Measurements from ENCODE around the gene PAX7. TPM values are rescaled to one million over a fixed set of nuclear protein-coding genes. Genes with fewer than 3 reads are reported as not detected.

Gene PAX7
- not detected in 2 replicates for total RNA-seq

GRCh38 chr1:18630511-18631495, at the start of gene PAX7:
TSS of gene PAX7 (plus strand) at chr1:18630846. CDS start at chr1:18631604, 758 bp downstream.

Other genes with a start within 250 kb of the PAX7 start
- gene KLHDC7A, start 149.9 kb upstream of the PAX7 start, total RNA-seq, result not detected in 2 replicates
- gene TAS1R2, start 228.8 kb downstream of the PAX7 start, total RNA-seq, result not detected in 2 replicates